Adrenal gland (tissue), 5 donors: ENCODE data around the gene MCEE.

Source experiments
- CTCF ChIP-seq, 6 experiments: fragments of 450-650 bp in 4 of 6; fragments of 200-600 bp in 2 of 6; sonication (generic) in 1 of 6; IDR thresholded peaks; 1 replicate in 5 of 6; 2 replicates in 1 of 6; pipeline versions ENCODE4 v1.5.1 to v1.8.0; 2016 to 2021; ENCODE audit warnings: antibody characterized with exemption in 6 of 6, mild to moderate bottlenecking in 2 of 6, moderate library complexity in 1 of 6
- POLR2A ChIP-seq, 2 donors: fragments of 450-650 bp; IDR thresholded peaks; one replicate each; pipeline ENCODE4 v1.6.1; 2017; ENCODE audit warnings: antibody characterized with exemption in 2 of 2, mild to moderate bottlenecking in 2 of 2, moderate library complexity in 1 of 2
- donor health status: DM: no; HTN: no; CAD: no.

GRCh38 chr2:71082402-71083252 is 47.4 kb downstream of the MCEE start:
- TF ChIP-seq CTCF (IDR thresholded peaks at IDR 0.05) (no peak), POLR2A (IDR thresholded peaks at IDR 0.05) (no peak)
